Cardiac septum (tissue), 1 donor: ENCODE data around the gene INPP5A. TPM values are rescaled to one million over a fixed set of nuclear protein-coding genes. Genes with fewer than 3 reads are reported as not detected.
"Not testable (repeated sequence)": the region's sequence is repeated elsewhere in the genome, so short reads cannot be mapped to it uniquely, and the experiment has no call there.

Experiments used
- DNase-seq: peaks from one replicate; pipeline ENCODE4 v3.0.0-alpha.2; 2020; ENCODE audit warnings: low spot score
- intact Hi-C: fragments of 100-400 bp; cut with DNase I; formaldehyde crosslinking; loops from one replicate; pipeline ENCODE4 v1.14.0; 2022
- total RNA-seq: library from RNA; stranded (reverse); fragmentation: NEBNext Ultra II Directional; extraction: Animal tissue kit (Norgen Biotek cat#: 25700); gene quantifications from one replicate; pipeline ENCODE4 v1.2.1, GENCODE V29; 2021
- donor health status: DM: no; HTN: no; CAD: no.

INPP5A gene
- total RNA-seq, 1 donor from 2014 or later = 121 TPM

GRCh38 chr10:132667342-132668047 lies 129.9 kb downstream of the INPP5A start:
- DNase-seq = no peak
- intact Hi-C loops = no loop called here

GRCh38 chr10:132668048-132668394 lies 130.4 kb downstream of the INPP5A start:
- intact Hi-C loops = no loop called here
- DNase-seq = no peak

- intact Hi-C loops = no loop called here
- peak; percentile 74 for DNase-seq
These were observed 131.7 kb downstream of the INPP5A start for GRCh38 chr10:132669208-132669861.

GRCh38 chr10:132670546-132671227 lies 133.1 kb downstream of the INPP5A start:
- intact Hi-C loops = no loop called here
- peak; percentile 64 for DNase-seq

GRCh38 chr10:132671228-132672154 lies 133.9 kb downstream of the INPP5A start:
- peak; percentile 66 for DNase-seq
- intact Hi-C loops = no loop called here

GRCh38 chr10:132673746-132674145 lies 136.2 kb downstream of the INPP5A start:
- peak; percentile 63 for DNase-seq
- intact Hi-C loops = not testable (repeated sequence)

GRCh38 chr10:132674311-132674710 lies 136.7 kb downstream of the INPP5A start:
- intact Hi-C loops = no loop called here
- peak; percentile 47 for DNase-seq

GRCh38 chr10:132675031-132675740 lies 137.6 kb downstream of the INPP5A start:
- DNase-seq = peak; percentile 9
- intact Hi-C loops = no loop called here

GRCh38 chr10:132676193-132676891 lies 138.8 kb downstream of the INPP5A start:
- intact Hi-C loops = no loop called here
- DNase-seq = peak; percentile 61

- DNase-seq = no peak
- intact Hi-C loops = no loop called here
These were observed 139.5 kb downstream of the INPP5A start for GRCh38 chr10:132677096-132677472.

- intact Hi-C loops = no loop called here
- DNase-seq = peak; percentile 69
These were observed 140.1 kb downstream of the INPP5A start for GRCh38 chr10:132677473-132678227.

- DNase-seq = peak; percentile 60
- intact Hi-C loops = no loop called here
These were observed 141.0 kb downstream of the INPP5A start for GRCh38 chr10:132678436-132679216.

- intact Hi-C loops = no loop called here
- peak; percentile 63 for DNase-seq
These were observed 141.6 kb downstream of the INPP5A start for GRCh38 chr10:132679217-132679595.

GRCh38 chr10:132679640-132680039 lies 142.1 kb downstream of the INPP5A start:
- intact Hi-C loops = no loop called here
- DNase-seq = peak; percentile 70

- intact Hi-C loops = not testable (repeated sequence)
- DNase-seq = peak; percentile 46
These were observed 143.2 kb downstream of the INPP5A start for GRCh38 chr10:132680741-132681140.

- intact Hi-C loops = no loop called here
- peak; percentile 38 for DNase-seq
These were observed 144.5 kb downstream of the INPP5A start for GRCh38 chr10:132681858-132682755.
